Fibroblast of the aortic adventitia (primary cell): ENCODE data around the gene ARID5B. TPM values are rescaled to one million over a fixed set of nuclear protein-coding genes. Genes with fewer than 3 reads are reported as not detected.

ENCODE experiments used
- DNase-seq: peaks from one replicate; pipeline ENCODE4 v3.0.0-alpha.2; 2010; ENCODE audit warnings: low read depth
- H3K4me3 ChIP-seq: 2 replicates; pipeline ENCODE4 v1.5.1; 2011; ENCODE audit warnings: low read depth, mild to moderate bottlenecking, control low read depth, low read length, moderate library complexity
- CTCF ChIP-seq: IDR thresholded peaks from 2 replicates; pipeline ENCODE4 v1.5.1; 2011; ENCODE audit warnings: mild to moderate bottlenecking, low read length, control low read depth, inconsistent platforms; ENCODE audit not compliant: insufficient read depth
- total RNA-seq: library from RNA; depleted of rRNA; stranded (reverse); fragments of >200 nt; gene quantifications from 2 replicates; pipeline ENCODE4 v1.2.3, GENCODE V29; 2012; ENCODE audit warnings: low replicate concordance

Gene ARID5B
- total RNA-seq, 1 donor, result 87.9 TPM

- H3K4me3 ChIP-seq, result no peak overlapping the region
- TF ChIP-seq CTCF, result no peak
- no peak for DNase-seq
Observed at GRCh38 chr10:61981460-61981859, 80.0 kb downstream of the ARID5B start.

GRCh38 chr10:61983255-61983654, 81.8 kb downstream of the ARID5B start:
- TF ChIP-seq CTCF, result no peak
- no peak for DNase-seq
- no peak overlapping the region for H3K4me3 ChIP-seq

GRCh38 chr10:61984803-61985418, 83.4 kb downstream of the ARID5B start:
- DNase-seq, result no peak
- TF ChIP-seq CTCF, result no peak
- H3K4me3 ChIP-seq, result no peak overlapping the region

GRCh38 chr10:61985715-61986114, 84.2 kb downstream of the ARID5B start:
- TF ChIP-seq CTCF, result no peak
- H3K4me3 ChIP-seq, result no peak overlapping the region
- DNase-seq, result no peak

GRCh38 chr10:61986382-61986781, 84.9 kb downstream of the ARID5B start:
- no peak for DNase-seq
- TF ChIP-seq CTCF, result no peak
- H3K4me3 ChIP-seq, result no peak overlapping the region

GRCh38 chr10:61986788-61987492, 85.4 kb downstream of the ARID5B start:
- TF ChIP-seq CTCF, result no peak
- DNase-seq, result no peak
- H3K4me3 ChIP-seq, result no peak overlapping the region
